Limb (tissue), 2 donors: ENCODE measurements around the gene SAMD15.
"Not testable (repeated sequence)": the region's sequence is repeated elsewhere in the genome, so short reads cannot be mapped to it uniquely, and the experiment has no call there.

Source experiments
- DNase-seq, 2 donors: peaks; one replicate each; pipeline ENCODE4 v3.0.0-alpha.2; 2016; ENCODE audit errors: extremely low spot score in 2 of 2

The SAMD15 gene

DNA sequence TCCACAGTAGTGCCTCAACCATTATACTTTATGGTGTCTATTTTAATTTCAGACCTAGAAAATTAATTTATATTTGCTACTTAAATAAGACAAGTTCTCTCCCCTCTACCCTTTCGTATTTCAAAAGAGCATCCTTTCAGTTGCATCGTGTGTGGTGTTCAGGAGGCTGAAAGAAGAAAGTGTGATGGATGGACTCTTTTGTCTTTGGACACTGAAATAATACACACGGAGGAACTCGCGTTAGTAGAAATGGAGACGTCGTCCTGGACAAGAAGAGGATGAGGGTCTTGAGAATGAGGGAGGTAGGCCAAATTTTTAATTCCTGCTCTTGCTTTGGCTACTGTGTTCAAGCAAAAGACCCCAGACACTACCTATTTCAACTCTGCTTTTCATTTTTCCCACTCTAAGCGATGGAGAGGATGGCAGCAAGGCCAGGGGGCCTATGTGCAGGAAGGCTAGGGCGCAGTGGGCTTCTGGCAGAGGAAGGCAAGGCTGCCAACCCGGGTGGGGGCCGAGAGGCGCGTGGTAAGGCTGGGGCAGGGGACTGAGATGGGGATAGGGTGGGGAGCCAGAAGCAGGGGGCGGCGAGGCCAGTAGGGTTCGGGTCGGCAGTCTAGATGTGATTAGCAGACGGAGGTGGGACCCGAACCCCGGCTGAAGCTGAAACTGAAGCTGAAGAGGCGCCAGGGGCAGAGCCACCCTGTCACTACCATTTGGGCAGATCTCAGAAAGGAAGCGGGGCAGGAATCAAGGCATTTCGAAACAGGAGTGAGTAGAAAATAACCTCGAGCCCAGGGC is 1.0 kb upstream of the SAMD15 start:
- no peak for DNase-seq

DNA sequence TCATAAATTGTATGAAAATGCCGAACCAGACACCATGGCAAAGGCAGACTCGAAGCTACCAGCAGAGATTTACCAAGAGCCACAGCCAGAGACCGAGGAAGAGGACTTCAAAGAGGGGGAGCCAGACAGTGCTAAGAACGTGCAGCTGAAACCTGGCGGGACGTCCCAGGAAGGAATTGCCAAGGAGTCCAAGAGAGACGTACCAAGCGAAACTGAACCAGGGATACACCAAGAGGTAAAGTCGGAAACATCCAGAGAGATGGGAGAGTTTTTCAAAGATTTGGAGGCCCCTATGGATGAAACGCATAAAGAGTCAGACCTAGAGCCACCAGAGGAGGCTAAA is 294 bp downstream of the SAMD15 start:
- no peak for DNase-seq

DNA sequence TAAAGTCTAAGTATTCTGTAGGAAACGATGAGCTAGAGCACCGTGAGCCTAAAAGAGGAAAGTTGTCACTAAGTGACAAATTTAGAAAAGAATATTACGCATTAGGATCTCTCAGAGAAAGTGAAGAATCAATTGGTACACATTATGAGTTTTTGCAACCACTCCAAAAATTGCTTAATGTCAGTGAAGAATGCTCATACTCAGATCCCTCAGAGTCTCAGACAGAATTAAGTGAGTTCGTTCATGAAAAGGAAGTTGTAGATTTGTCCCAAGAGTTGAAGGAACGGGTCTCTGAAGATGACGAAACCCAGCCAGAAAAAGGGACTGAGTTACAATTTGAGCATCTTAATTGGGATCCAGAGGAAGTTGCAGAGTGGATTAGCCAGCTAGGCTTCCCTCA is 1.5 kb downstream of the SAMD15 start:
- DNase-seq = no peak

DNA sequence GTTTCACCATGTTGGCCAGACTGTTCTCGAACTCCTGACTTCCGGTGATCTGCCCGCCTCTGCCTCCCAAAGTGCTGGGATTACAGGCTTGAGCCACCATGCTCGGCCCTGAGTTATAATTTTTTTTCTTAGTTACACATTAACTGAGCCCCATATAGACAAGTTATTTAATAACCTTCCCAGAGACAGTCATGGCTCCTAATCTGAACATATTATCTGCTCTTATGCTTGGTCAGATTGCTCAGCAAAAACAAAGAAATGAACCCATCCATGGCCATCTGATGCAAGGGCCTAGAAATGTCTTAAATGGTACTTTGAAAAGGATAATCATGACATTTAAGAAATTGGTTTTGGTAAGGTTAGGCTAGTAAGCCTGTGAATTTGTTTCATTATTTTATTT is 13.0 kb downstream of the SAMD15 start:
- DNase-seq = no peak

DNA sequence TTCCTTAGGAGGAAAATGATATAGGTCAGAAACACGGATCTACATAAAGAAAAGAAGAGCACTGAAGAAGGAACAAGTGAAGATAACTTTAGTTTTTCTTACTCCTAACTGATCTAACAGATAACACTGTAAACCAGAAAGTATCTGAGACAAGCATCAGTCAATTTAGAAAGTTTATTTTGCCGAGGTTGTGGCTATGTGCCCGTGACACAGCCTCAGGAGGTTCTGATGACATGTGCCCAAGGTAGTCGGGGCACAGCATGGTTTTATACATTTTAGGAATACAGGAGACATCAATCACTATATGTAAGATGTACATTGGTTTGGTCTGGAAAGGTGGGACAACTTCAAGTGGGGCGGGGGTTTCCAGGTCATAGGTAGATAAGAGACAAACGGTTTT is 23.0 kb downstream of the SAMD15 start:
- no peak for DNase-seq

DNA sequence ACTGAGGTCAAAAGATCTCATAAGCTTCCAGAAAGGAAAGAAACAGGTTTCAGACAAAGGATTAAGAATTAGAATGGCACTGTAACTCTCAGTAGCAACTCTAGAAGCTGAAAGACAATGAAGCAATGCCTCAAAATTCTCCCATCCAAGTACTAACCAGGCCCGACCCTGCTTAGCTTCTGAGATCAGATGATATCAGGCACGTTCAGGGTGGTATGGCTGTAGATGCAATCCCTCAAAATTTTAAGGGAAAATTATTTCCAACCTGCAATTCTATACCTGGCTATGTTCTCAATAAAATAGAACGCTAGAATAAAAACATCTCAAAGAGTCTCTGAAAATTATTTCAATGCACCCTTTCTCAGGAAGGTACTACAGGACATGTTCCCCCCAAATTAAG is 26.6 kb downstream of the SAMD15 start:
- DNase-seq = no peak

DNA sequence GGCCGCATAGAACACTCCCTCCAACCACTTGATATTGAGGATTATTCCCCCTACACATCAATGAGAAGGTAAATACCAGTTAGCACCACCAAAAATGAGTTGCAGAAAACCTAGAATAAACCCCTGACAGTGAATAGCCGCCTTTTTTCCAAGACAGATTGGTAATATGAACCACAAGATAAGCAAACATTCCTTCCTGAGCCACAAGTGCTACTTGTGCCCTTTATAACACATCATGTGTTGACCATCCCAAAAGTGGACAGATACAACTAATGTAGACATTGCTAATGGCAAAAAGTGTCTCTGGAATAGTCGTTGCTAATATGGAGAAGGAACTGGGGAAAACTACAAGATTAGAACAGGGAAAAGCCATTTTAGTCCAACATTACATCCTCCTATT is 28.9 kb downstream of the SAMD15 start:
- no peak for DNase-seq

DNA sequence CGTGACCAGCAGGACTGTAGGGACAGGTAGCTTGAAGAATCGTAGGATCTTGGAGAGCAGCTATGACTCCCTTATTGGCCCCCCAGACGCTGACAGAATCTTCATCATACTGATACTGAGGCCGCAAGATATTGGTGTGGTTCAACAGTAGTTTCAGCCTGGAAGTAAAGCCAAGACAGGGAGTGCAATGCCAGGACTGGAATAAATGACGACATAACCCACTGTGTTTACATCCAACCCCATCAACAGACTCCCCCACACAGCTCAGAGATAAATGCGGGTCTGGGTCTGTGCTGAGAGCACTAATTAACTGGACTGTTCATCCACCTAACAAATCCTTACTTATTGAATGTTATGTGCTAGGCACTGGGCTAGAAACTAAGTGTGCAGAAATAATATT is 29.5 kb downstream of the SAMD15 start:
- DNase-seq = no peak

DNA sequence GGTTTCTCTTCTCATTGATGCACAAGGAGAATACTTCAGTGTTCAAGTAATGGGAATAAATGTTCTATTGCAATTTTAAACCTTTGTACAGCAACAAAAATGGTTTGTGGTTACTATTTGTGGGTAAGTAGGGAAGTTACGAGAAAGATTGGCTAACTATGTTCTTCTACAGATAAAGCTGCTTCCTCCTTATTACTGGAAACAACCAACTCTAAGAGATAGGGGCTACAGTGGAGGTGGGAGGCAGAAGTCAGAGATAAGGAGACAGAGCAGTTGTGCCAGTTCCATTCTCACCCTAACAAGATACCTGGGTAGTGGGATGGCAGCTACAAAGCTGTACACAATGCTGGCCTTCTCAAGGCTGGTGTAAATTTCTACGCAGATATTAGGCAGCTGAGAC is 30.0 kb downstream of the SAMD15 start:
- no peak for DNase-seq

DNA sequence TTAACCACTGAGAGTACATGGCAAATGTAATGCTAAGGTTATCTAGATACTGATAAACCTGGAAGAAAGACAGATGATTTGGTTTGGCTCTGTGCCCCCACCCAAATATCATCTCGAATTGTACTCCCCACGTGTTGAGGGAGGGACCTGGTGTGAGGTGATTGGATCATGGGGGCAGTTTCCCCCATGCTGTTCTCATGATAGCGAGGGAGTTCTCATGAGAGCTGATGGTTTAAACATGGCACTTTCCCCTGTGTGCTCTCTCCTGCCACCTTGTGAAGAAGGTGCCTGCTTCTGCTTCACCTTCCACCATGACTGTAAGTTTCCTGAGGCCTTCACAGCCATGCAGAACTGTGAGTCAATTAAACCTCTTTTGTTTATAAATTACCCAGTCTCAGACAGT is 32.0 kb downstream of the SAMD15 start:
- DNase-seq = no peak

DNA sequence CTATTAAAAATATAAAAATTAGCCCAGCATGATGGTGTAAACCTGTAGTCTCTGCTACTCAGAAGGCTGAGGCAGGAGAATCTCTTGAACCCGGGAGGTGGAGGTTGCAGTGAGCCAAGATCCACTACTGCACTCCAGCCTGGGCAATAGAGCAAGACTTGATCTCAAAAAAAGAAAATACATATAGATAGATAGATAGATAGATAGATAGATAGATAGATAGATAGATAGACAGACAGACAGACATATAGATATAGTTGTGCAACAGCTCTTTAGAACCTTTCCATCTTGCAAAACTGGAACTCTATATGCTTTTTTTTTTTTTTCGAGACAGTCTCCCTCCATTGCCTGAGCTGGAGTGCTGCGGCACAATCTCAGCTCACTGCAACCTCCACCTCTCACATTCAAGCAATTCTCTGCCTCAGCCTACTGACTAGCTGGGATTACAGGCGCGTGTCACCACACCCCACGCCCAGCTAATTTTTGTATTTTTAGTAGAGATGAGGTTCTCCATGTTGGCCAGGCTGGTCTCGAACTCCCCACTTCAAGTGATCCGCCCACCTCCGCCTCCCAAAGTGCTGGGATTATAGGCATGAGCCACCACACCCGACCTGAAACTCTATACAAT is 38.3 kb downstream of the SAMD15 start:
- not testable (repeated sequence) for DNase-seq

DNA sequence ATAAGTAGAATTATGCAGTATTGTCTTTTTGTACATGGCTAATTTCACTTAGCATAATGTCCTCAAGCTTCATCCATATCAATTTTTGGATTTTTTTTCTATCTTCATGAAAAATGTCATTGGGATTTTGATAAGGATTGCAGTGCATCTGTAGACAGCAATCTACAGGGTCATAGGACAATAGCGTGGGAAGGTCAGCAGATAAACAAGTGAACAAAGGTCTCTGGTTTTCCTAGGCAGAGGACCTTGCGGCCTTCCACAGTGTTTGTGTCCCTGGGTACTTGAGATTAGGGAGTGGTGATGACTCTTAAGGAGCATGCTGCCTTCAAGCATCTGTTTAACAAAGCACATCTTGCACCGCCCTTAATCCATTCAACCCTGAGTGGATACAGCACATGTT is 38.9 kb downstream of the SAMD15 start:
- not testable (repeated sequence) for DNase-seq

DNA sequence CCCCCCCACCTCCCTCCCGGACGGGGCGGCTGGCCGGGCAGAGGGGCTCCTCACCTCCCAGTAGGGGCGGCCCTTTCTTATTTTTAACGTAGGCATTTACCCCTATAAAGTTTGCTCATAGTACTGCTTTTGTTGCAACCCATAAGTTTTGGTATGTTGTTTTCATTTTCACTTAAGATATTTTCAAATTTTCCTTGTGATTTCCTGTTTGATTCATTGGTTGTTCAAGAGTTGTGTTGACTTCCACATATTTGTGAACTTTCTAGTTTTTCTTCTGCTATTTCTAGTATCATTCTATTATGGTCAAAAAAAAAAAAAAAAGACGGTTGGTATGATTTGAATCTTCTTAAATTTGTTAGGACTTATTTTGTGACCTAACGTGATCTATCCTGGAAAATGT is 39.7 kb downstream of the SAMD15 start:
- no peak for DNase-seq

DNA sequence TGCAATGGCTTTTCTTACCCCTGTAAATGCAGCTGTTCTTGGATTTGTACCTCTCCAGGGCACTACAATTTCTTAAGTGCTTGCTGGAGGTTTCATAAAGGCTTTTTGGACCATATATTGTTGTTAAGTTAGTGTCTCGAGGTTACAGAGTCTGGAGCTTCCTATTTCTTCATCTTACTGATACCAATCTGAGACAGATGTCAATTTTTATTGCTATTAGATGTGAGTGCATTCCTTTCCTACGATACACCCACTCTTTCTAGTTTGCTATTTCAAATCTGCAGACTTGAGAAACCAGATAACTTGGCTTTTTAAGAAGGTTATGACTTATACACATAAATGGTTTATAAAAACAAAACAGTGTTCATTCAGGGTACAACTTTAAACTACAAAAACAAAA is 44.0 kb downstream of the SAMD15 start:
- DNase-seq = no peak

DNA sequence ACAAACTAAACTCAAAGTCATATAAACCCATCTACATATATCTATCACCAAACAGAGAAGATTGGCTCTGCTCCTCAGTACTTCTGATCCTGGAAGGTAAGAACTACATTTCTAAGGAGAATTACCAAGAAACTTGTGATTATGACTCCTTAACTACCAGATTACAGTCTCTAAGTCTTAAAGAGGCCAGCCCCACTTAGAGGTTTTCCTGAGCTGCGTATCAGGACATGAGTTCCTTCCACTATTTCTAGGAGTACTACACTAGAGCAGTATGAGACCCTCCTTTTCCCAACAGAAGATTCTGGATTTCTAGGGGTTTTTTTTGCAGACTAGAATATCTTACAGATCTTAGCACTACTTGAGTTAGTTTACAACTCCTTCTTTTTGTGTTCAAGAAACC is 46.2 kb downstream of the SAMD15 start, which contains the start of gene NOXRED1:
TSS of gene NOXRED1 (minus strand) at position 101 of the 400 bp plus-strand sequence. CDS start 634 bp downstream, outside the sequence.
- DNase-seq = no peak

DNA sequence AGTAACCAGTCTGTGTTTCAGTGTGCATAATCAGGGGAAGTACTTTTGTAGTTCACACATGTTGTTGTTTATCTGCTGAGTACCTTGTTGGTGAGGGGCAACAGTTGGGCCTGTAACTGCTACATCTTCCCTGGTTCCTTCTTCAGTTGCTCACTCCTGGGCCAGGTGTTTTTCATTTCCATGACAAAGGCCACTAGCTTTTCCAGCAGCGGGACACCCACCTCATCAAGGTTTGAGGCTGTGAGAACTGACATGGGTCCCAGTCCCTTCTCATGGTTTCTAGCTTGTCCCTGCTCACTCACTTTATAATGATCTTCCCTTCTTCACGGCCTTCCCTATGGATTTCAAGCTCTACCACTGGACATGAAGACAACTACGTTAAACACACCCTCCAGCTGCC is 47.7 kb downstream of the SAMD15 start:
- no peak for DNase-seq

DNA sequence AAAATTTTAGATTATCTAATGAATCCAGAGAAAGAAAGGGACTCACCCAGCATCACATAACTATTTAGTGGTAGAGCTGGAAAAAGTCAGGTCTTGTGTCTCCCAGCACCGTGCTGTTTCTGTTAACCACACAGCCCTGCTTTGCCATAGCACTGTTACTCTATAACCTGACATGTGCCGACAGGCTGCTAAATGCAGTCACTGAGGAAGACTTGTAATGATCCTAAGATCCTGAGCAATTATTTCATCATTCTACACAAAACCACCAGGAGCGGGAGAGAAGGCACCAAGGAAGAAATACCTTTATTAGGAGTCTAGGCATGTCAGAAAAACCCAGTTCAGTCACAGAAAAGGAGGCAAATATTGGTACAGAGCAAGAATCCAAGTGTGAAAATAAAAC is 49.2 kb downstream of the SAMD15 start:
- no peak for DNase-seq

DNA sequence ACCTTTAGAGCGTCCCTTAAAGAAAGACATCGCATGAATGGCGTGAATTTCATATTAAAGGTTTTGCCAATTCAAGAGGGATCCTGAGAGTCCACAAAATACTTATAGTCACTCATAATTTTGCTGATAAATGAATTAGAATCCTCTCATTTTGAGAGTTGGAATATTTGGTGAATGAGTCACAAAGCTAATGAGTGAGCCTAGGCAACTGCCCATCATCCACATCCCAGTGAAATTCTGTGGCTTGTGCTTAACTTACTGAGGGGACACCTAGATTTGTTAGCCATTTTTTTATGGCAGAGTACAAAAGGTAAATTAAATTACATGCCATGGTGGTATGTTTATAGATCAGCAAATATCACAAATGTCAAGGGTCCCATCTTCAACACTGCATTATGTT is 58.9 kb downstream of the SAMD15 start:
- DNase-seq = no peak

DNA sequence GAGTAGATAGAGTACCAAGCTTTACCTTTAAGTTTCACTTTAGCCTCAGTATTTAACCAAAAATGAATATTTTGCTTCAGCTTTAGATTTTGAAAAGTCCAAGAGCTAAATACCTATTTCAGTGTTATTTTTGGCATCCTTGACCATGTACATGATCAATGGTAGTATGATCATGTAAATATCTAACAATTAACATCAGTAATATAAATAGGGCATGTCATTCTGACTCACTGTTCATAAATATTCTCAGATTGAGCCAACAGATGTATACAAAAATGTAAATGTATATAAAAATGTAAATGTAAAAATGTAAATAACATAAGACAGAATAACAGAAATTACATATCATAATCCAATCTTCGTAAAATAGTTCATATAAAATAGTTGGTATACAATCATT is 61.4 kb downstream of the SAMD15 start:
- no peak for DNase-seq

DNA sequence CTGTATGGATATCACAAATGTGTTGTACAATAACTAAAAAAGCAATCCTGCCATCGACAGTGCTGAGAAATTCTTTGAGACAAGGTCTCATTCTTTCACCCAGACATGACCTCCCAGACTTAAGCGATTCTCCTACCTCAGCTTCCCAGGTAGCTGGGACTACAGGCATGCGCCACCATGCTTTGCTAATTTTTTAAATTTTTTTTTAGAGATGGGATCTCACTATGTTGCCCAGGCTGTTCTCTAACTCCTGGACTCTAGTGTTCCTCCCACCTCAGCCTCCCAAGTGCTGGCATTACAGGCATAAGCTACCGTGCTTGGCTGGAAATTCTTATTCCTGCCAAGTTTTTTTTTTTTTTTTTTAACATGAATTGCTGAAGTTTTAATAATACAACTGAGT is 62.7 kb downstream of the SAMD15 start:
- DNase-seq = no peak
